Measurements from ENCODE around the gene H2AZ2. TPM values are rescaled to one million over a fixed set of nuclear protein-coding genes. Genes with fewer than 3 reads are reported as not detected.
"Not testable (repeated sequence)": the region's sequence is repeated elsewhere in the genome, so short reads cannot be mapped to it uniquely, and the experiment has no call there.

Gene H2AZ2
- total and polyA plus RNA-seq, 2 experiments from 2014 or later: 178 to 319 TPM

- Histone ChIP-seq H3K36me3 (no peaks in the 10 kb centered on the region), H3K9me3 (ENCODE audit: low read depth) (no peaks in the 10 kb centered on the region), H3K4me1 (ENCODE audit: low read depth) (no peaks in the 10 kb centered on the region), H3K27ac (no peak overlapping the region), H3K4me3 (no peak overlapping the region), H3K27me3 (no peaks in the 10 kb centered on the region)
- TF ChIP-seq, protein P1, sequence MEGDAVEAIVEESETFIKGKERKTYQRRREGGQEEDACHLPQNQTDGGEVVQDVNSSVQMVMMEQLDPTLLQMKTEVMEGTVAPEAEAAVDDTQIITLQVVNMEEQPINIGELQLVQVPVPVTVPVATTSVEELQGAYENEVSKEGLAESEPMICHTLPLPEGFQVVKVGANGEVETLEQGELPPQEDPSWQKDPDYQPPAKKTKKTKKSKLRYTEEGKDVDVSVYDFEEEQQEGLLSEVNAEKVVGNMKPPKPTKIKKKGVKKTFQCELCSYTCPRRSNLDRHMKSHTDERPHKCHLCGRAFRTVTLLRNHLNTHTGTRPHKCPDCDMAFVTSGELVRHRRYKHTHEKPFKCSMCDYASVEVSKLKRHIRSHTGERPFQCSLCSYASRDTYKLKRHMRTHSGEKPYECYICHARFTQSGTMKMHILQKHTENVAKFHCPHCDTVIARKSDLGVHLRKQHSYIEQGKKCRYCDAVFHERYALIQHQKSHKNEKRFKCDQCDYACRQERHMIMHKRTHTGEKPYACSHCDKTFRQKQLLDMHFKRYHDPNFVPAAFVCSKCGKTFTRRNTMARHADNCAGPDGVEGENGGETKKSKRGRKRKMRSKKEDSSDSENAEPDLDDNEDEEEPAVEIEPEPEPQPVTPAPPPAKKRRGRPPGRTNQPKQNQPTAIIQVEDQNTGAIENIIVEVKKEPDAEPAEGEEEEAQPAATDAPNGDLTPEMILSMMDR (IDR thresholded peaks at IDR 0.05; ENCODE audit: low read depth, low read length): no peak
- no peak for DNase-seq (ENCODE audit: low read depth in 1 of 2, low spot score in 1 of 2)
These were observed 33.0 kb downstream of the H2AZ2 start for GRCh38 chr7:44814919-44815318.

DNA sequence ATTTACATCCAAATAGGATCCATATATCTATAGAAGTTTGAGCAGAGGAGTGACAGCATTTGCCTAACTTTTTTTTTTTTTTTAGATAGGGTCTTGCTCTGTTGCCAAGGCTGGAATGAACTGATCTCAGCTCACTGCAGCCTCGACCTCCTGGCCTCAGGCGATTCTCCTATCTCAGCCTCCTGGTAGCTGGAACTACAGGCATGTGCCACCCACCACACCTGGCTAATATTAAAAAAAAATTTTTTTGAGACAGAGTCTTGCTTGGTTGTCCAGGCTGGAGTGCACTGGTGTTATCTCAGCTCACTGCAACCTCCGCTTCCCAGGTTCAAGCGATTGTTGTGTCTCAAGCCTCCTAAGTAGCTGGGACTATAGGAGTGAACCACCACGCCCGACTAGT, 36.3 kb downstream of the H2AZ2 start:
- no peak for DNase-seq (ENCODE audit: low read depth in 1 of 2, low spot score in 1 of 2)
- Histone ChIP-seq H3K4me1 (ENCODE audit: low read depth) (no peaks in the 10 kb centered on the region), H3K27ac (no peak overlapping the region), H3K4me3 (no peak overlapping the region), H3K27me3 (no peaks in the 10 kb centered on the region), H3K9me3 (ENCODE audit: low read depth) (no peaks in the 10 kb centered on the region), H3K36me3 (no peaks in the 10 kb centered on the region)
- TF ChIP-seq, protein P1 (IDR thresholded peaks at IDR 0.05; ENCODE audit: low read depth, low read length): no peak

DNA sequence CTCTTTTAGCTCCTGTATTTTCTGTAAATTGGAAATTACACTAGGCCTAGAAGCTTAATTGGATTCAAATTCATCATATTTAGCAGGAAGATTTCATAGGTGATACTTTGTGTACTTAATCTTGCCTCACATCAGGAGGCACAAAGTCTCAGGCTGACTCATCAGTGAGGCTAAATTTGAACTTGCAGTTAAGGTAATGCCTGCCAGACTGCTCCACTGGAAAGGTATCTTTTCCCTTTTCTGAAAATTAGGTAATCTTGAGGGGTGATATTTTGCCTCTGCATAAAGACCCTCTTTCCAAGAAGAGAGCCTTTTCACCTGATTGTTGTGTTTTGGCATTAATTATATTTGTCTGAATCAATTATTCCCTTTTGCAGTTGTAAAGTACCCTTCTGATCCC, 36.8 kb downstream of the H2AZ2 start:
- H3K27me3 ChIP-seq: no peaks in the 10 kb centered on the region
- H3K27ac ChIP-seq: no peak overlapping the region
- no peak for DNase-seq (ENCODE audit: low read depth in 1 of 2, low spot score in 1 of 2)
- TF ChIP-seq, protein P1 (IDR thresholded peaks at IDR 0.05; ENCODE audit: low read depth, low read length): no peak
- no peaks in the 10 kb centered on the region for H3K4me1 ChIP-seq (ENCODE audit: low read depth)
- H3K9me3 ChIP-seq (ENCODE audit: low read depth): no peaks in the 10 kb centered on the region
- H3K4me3 ChIP-seq: no peak overlapping the region
- no peaks in the 10 kb centered on the region for H3K36me3 ChIP-seq

- Histone ChIP-seq H3K4me1 (ENCODE audit: low read depth) (no peaks in the 10 kb centered on the region), H3K9me3 (ENCODE audit: low read depth) (no peaks in the 10 kb centered on the region), H3K4me3 (no peak overlapping the region), H3K36me3 (peaks cover under 1% of the 10 kb centered on the region), H3K27me3 (no peaks in the 10 kb centered on the region), H3K27ac (no peak overlapping the region)
- no peak for DNase-seq (ENCODE audit: low read depth in 1 of 2, low spot score in 1 of 2)
- TF ChIP-seq, protein P1 (IDR thresholded peaks at IDR 0.05; ENCODE audit: low read depth, low read length): no peak
These were observed 38.9 kb downstream of the H2AZ2 start for GRCh38 chr7:44808914-44809393.

DNA sequence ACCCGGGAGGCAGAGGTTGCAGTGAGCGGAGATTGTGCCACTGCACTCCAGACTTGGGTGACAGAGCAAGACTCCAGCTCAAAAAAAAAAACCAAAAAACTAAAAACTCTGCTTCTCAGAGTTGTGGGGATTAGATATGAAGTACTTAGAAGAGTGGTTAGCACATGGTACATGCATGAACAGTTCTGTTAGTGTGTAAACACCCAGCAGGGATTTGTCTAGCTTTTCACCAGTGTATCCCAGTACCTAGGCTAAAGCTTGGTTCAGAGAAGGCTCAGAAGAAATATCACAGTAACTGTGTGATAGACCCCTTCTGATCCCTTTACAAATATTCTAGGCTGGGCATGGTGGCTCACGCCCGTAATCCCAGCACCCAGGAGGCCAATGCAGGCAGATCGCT, 41.9 kb downstream of the H2AZ2 start:
- no peaks in the 10 kb centered on the region for H3K4me1 ChIP-seq (ENCODE audit: low read depth)
- H3K27me3 ChIP-seq: no peaks in the 10 kb centered on the region
- TF ChIP-seq, protein P1 (IDR thresholded peaks at IDR 0.05; ENCODE audit: low read depth, low read length): no peak
- H3K27ac ChIP-seq: no peak overlapping the region
- H3K9me3 ChIP-seq (ENCODE audit: low read depth): no peaks in the 10 kb centered on the region
- H3K4me3 ChIP-seq: no peak overlapping the region
- DNase-seq (ENCODE audit: low read depth in 1 of 2, low spot score in 1 of 2): no peak
- H3K36me3 ChIP-seq: peaks cover 20% of the 10 kb centered on the region

- H3K4me3 ChIP-seq; H3K4me1 ChIP-seq (ENCODE audit: low read depth); H3K9me3 ChIP-seq (ENCODE audit: low read depth); DNase-seq (ENCODE audit: low read depth in 1 of 2, low spot score in 1 of 2); H3K27me3 ChIP-seq: not testable (repeated sequence)
- Histone ChIP-seq H3K36me3 (peaks cover 37% of the 10 kb centered on the region), H3K27ac (peak overlapping the region; percentile 54)
These were observed 43.9 kb downstream of the H2AZ2 start for GRCh38 chr7:44803828-44804519.
